Uterus (tissue), 2 donors: ENCODE measurements around the gene SCAF11.

Experiments used
- POLR2A ChIP-seq, 2 donors: fragments of 450-650 bp; IDR thresholded peaks; one replicate each; pipeline ENCODE4 v1.6.1; 2016; ENCODE audit warnings: antibody characterized with exemption in 2 of 2, mild to moderate bottlenecking in 1 of 2, moderate library complexity in 1 of 2
- TF ChIP-seq, protein P1 (sequence below), 4 experiments: fragments of 200-600 bp in 2 of 4; fragments of 450-650 bp in 2 of 4; sonication (generic) in 2 of 4; IDR thresholded peaks; one replicate each; pipeline ENCODE4 v1.5.1; 2016 to 2019; ENCODE audit warnings: antibody characterized with exemption in 4 of 4, mild to moderate bottlenecking in 2 of 4, moderate library complexity in 1 of 4

DNA sequence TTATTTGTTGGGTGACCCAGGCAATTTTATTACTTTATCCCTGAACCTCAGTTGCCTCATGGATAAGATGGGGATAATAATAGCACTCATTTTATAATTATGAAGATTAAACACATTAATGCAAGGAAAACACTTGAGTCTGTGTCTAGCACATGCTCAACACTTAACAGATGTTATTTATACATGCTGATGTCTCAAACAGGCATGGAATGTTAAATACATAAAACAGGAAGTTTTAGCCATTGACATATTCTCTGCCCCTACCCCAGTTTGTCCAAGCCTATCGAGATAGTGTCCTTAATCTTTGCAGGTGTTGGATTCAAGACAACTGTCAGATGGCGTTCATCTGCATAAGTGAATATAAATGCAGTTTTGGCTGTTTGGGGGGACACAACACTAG, 109.8 kb downstream of the SCAF11 start:
- TF ChIP-seq POLR2A (IDR thresholded peaks at IDR 0.05): no peak
- TF ChIP-seq, protein P1, sequence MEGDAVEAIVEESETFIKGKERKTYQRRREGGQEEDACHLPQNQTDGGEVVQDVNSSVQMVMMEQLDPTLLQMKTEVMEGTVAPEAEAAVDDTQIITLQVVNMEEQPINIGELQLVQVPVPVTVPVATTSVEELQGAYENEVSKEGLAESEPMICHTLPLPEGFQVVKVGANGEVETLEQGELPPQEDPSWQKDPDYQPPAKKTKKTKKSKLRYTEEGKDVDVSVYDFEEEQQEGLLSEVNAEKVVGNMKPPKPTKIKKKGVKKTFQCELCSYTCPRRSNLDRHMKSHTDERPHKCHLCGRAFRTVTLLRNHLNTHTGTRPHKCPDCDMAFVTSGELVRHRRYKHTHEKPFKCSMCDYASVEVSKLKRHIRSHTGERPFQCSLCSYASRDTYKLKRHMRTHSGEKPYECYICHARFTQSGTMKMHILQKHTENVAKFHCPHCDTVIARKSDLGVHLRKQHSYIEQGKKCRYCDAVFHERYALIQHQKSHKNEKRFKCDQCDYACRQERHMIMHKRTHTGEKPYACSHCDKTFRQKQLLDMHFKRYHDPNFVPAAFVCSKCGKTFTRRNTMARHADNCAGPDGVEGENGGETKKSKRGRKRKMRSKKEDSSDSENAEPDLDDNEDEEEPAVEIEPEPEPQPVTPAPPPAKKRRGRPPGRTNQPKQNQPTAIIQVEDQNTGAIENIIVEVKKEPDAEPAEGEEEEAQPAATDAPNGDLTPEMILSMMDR (IDR thresholded peaks at IDR 0.05): no peak
